CD14-positive monocyte (primary cell): ENCODE results near the gene COL5A2. TPM values are rescaled to one million over a fixed set of nuclear protein-coding genes. Genes with fewer than 3 reads are reported as not detected.

Experiments
- DNase-seq, 3 donors: peaks; one replicate each; pipeline ENCODE4 v3.0.0-alpha.2; 2011 to 2022
- H2AFZ ChIP-seq: 2 replicates; pipeline ENCODE4 v1.6.0; 2012; ENCODE audit warnings: mild to moderate bottlenecking, low read depth, low read length, inconsistent platforms; ENCODE audit not compliant: insufficient read depth, poor library complexity, severe bottlenecking
- H3K27ac ChIP-seq, 2 donors: 1 replicate in 1 of 2; 2 replicates in 1 of 2; pipeline ENCODE4 v1.5.1; 2012 to 2013; ENCODE audit warnings: low read length in 2 of 2, control low read depth in 1 of 2, inconsistent platforms in 1 of 2, low read depth in 1 of 2, mild to moderate bottlenecking in 1 of 2
- H3K27me3 ChIP-seq, 2 donors: one replicate each; pipeline versions ENCODE4 v1.6.0 to v1.6.1; 2011 to 2013; ENCODE audit warnings: low read length in 2 of 2; ENCODE audit not compliant: control insufficient read depth in 2 of 2, insufficient read depth in 2 of 2
- H3K36me3 ChIP-seq, 2 donors: replicated peaks in 1 of 2; 1 replicate in 1 of 2; 2 replicates in 1 of 2; pipeline versions ENCODE4 v1.5.1 to v1.6.1; 2012 to 2013; ENCODE audit warnings: low read length in 2 of 2, control low read depth in 1 of 2, inconsistent platforms in 1 of 2, mild to moderate bottlenecking in 1 of 2; ENCODE audit not compliant: insufficient read depth in 2 of 2, control insufficient read depth in 1 of 2
- H3K4me1 ChIP-seq, 2 donors: 1 replicate in 1 of 2; 2 replicates in 1 of 2; pipeline versions ENCODE4 v1.5.1 to v1.6.1; 2012 to 2013; ENCODE audit warnings: low read length in 2 of 2, control low read depth in 1 of 2, inconsistent platforms in 1 of 2, mild to moderate bottlenecking in 1 of 2, moderate library complexity in 1 of 2; ENCODE audit not compliant: insufficient read depth in 2 of 2, control insufficient read depth in 1 of 2
- H3K4me2 ChIP-seq: replicated peaks from 2 replicates; pipeline ENCODE3; 2012; ENCODE audit warnings: low read length, moderate library complexity, mild to moderate bottlenecking; ENCODE audit not compliant: poor library complexity, severe bottlenecking; ENCODE audit errors: extremely low read depth
- H3K4me3 ChIP-seq, 3 experiments: fragments of 200-600 bp in 1 of 3; sonication (generic) in 1 of 3; replicated peaks in 1 of 3; 1 replicate in 2 of 3; 2 replicates in 1 of 3; pipeline ENCODE4 v1.5.1; 2011 to 2013; ENCODE audit warnings: low read length in 3 of 3, mild to moderate bottlenecking in 3 of 3, control low read depth in 2 of 3, low read depth in 2 of 3, inconsistent platforms in 1 of 3, moderate library complexity in 1 of 3
- H3K79me2 ChIP-seq: 2 replicates; pipeline ENCODE4 v1.6.0; 2012; ENCODE audit warnings: mild to moderate bottlenecking, control low read depth, inconsistent platforms, low read length, moderate library complexity; ENCODE audit not compliant: insufficient read depth
- H3K9ac ChIP-seq: 2 replicates; pipeline ENCODE4 v1.6.0; 2017; ENCODE audit warnings: low read length, mild to moderate bottlenecking; ENCODE audit not compliant: insufficient read depth, poor library complexity, severe bottlenecking
- H3K9me3 ChIP-seq, 2 donors: replicated peaks in 1 of 2; 1 replicate in 1 of 2; 2 replicates in 1 of 2; pipeline versions ENCODE4 v1.5.1 to v1.6.1; 2012 to 2013; ENCODE audit warnings: low read length in 2 of 2, control low read depth in 1 of 2; ENCODE audit not compliant: control insufficient read depth in 1 of 2, insufficient read depth in 1 of 2
- H4K20me1 ChIP-seq: 2 replicates; pipeline ENCODE4 v1.6.0; 2012; ENCODE audit warnings: mild to moderate bottlenecking, low read length, control low read depth, moderate library complexity; ENCODE audit not compliant: insufficient read depth
- H3K27ac Mint-ChIP-seq, 7 donors: one replicate each; pipeline ENCODE4 v1.8.0; 2020; ENCODE audit warnings: mild to moderate bottlenecking in 7 of 7, mixed read lengths in 7 of 7, moderate library complexity in 6 of 7, inconsistent platforms in 2 of 7
- H3K27me3 Mint-ChIP-seq, 3 donors: one replicate each; pipeline ENCODE4 v1.8.0; 2021 to 2022; ENCODE audit warnings: low read depth in 3 of 3, mild to moderate bottlenecking in 3 of 3, mixed read lengths in 3 of 3, moderate library complexity in 3 of 3, inconsistent platforms in 1 of 3
- H3K36me3 Mint-ChIP-seq, 2 donors: one replicate each; pipeline ENCODE4 v1.8.0; 2020; ENCODE audit warnings: mixed read lengths in 2 of 2, inconsistent platforms in 1 of 2, mild to moderate bottlenecking in 1 of 2
- H3K4me1 Mint-ChIP-seq: one replicate; pipeline ENCODE4 v1.8.0; 2020; ENCODE audit warnings: mild to moderate bottlenecking, mixed read lengths
- H3K4me3 Mint-ChIP-seq, 2 donors: one replicate each; pipeline ENCODE4 v1.8.0; 2020; ENCODE audit warnings: mild to moderate bottlenecking in 2 of 2, mixed read lengths in 2 of 2, moderate library complexity in 1 of 2
- H3K9me3 Mint-ChIP-seq, 7 donors: one replicate each; pipeline ENCODE4 v1.8.0; 2020 to 2022; ENCODE audit warnings: mixed read lengths in 7 of 7, mild to moderate bottlenecking in 6 of 7, moderate library complexity in 6 of 7, inconsistent platforms in 2 of 7
- WGBS: methylation state at CpG from one replicate; pipeline ENCODE4 v1.1.5; 2013; ENCODE audit warnings: missing lambda C conversion rate; ENCODE audit not compliant: insufficient coverage; 5-methylcytosine and 5-hydroxymethylcytosine counted together
- intact Hi-C, 2 donors: fragments of 100-400 bp; cut with micrococcal nuclease; formaldehyde crosslinking; loops; one replicate each; pipeline versions ENCODE4 v1.15.0 to v1.15.1; 2023
- polyA plus RNA-seq, 3 donors: library from polyadenylated mRNA; depleted of rRNA in 1 of 3; unstranded in 2 of 3; stranded (reverse) in 1 of 3; fragments of 300-500 nt in 2 of 3; fragments of >200 nt in 1 of 3; fragmentation: Illumina TruSeq in 2 of 3; gene quantifications; 1 replicate in 2 of 3; 2 replicates in 1 of 3; pipeline ENCODE4 v1.2.3, GENCODE V29; 2012 to 2021
- TF ChIP-seq, protein P1 (sequence below): fragments of 200-600 bp; IDR thresholded peaks from one replicate; pipeline ENCODE4 v1.8.0; 2022; ENCODE audit warnings: antibody characterized with exemption, mild to moderate bottlenecking

The COL5A2 gene
- polyA plus RNA-seq, 3 donors, result 0.13 TPM; not detected in 2

DNA sequence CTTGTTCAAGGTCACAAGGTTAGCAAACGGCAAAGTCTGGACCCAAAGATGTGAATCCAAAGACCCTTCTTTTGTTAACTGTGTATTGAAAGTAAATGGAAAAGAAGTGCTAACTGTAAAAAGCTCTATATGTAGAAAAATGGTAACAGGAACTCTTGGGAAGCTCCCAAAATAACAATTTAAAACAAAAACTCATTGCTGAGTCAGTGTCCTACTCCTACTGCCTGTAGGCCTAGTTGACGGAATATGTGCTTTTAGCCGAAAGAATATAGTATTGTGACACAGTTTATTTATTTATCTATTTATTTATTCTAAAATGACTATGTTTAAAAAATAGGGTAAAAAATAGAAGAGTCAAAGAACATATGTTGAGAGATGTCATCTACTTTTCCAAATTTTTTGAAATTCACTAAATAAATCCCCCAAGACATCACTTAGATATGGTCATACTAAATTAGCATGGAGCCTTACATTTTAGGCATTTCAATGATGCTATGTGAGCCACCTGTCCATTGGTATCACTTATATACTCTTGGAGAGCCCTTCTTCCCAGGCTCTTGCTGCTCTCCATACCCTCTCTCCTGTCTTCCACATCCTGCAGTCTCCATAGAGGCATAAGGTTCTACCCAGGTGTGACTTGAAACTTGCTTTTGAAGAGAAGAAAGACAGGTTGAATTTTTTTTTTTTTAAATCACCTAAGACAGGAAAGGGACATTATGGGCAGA, 13.7 kb downstream of the COL5A2 start:
- Histone ChIP-seq H3K4me1 (no peaks in the 10 kb centered on the region), H4K20me1 (no peaks in the 10 kb centered on the region), H3K27me3 (no peaks in the 10 kb centered on the region), H2AFZ (no peak overlapping the region), H3K4me2 (no peak overlapping the region), H3K4me3 (no peak overlapping the region), H3K9me3 (no peaks in the 10 kb centered on the region), H3K79me2 (no peaks in the 10 kb centered on the region), H3K9ac (no peak overlapping the region), H3K27ac (no peak overlapping the region), H3K36me3 (no peaks in the 10 kb centered on the region)
- H3K9me3 Mint-ChIP-seq, result peaks cover 0 to 2% (median 0%) of the 10 kb centered on the region in 7 donors
- H3K27ac Mint-ChIP-seq, result no peak overlapping the region
- H3K36me3 Mint-ChIP-seq, result no peaks in the 10 kb centered on the region
- no peak for DNase-seq
- peaks cover 0 to 1% (median 0%) of the 10 kb centered on the region in 3 donors for H3K27me3 Mint-ChIP-seq
- TF ChIP-seq, protein P1, sequence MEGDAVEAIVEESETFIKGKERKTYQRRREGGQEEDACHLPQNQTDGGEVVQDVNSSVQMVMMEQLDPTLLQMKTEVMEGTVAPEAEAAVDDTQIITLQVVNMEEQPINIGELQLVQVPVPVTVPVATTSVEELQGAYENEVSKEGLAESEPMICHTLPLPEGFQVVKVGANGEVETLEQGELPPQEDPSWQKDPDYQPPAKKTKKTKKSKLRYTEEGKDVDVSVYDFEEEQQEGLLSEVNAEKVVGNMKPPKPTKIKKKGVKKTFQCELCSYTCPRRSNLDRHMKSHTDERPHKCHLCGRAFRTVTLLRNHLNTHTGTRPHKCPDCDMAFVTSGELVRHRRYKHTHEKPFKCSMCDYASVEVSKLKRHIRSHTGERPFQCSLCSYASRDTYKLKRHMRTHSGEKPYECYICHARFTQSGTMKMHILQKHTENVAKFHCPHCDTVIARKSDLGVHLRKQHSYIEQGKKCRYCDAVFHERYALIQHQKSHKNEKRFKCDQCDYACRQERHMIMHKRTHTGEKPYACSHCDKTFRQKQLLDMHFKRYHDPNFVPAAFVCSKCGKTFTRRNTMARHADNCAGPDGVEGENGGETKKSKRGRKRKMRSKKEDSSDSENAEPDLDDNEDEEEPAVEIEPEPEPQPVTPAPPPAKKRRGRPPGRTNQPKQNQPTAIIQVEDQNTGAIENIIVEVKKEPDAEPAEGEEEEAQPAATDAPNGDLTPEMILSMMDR, result no peak
- no CpG with 5 or more reads among the region's 3 CpGs for WGBS
- intact Hi-C loops, result no loop called here
- no peaks in the 10 kb centered on the region for H3K4me1 Mint-ChIP-seq
- no peak overlapping the region for H3K4me3 Mint-ChIP-seq

DNA sequence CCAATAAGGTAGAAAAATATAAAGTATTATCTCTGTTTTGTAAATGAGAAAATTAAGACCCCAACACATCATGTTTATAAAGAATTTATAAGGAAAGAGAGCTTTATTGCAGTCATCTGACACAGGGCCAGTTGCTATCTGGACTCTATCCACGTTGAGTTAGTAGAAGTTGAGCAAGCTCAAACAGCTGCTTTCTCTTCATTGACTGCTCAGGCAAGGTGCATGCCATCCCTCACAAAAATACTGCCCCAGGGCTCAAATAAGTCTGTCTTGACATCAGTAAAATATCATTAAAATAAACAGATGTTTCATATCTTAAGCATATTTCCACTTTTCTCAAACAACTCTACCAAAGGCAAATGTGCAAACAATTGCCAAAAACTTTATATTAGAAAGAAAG, 14.8 kb downstream of the COL5A2 start:
- H3K4me1 ChIP-seq, result no peaks in the 10 kb centered on the region
- H3K36me3 ChIP-seq, result no peaks in the 10 kb centered on the region
- H3K9ac ChIP-seq, result no peak overlapping the region
- TF ChIP-seq, protein P1, result no peak
- WGBS, result no CpG with 5 or more reads among the region's 1 CpG
- H3K4me3 Mint-ChIP-seq, result no peak overlapping the region
- peaks cover 0 to 2% (median 0%) of the 10 kb centered on the region in 7 donors for H3K9me3 Mint-ChIP-seq
- H2AFZ ChIP-seq, result no peak overlapping the region
- H3K27me3 ChIP-seq, result no peaks in the 10 kb centered on the region
- no peaks in the 10 kb centered on the region for H3K4me1 Mint-ChIP-seq
- peaks cover 0 to 1% (median 0%) of the 10 kb centered on the region in 3 donors for H3K27me3 Mint-ChIP-seq
- no peaks in the 10 kb centered on the region for H3K36me3 Mint-ChIP-seq
- no peak for DNase-seq
- no peak overlapping the region for H3K27ac Mint-ChIP-seq
- H3K4me3 ChIP-seq, result no peak overlapping the region
- intact Hi-C loops, result no loop called here
- H3K9me3 ChIP-seq, result no peaks in the 10 kb centered on the region
- no peak overlapping the region for H3K27ac ChIP-seq
- no peaks in the 10 kb centered on the region for H3K79me2 ChIP-seq
- H3K4me2 ChIP-seq, result no peak overlapping the region
- no peaks in the 10 kb centered on the region for H4K20me1 ChIP-seq
